ENCODE measurements around the gene SNX11.

SNX11 gene

DNA sequence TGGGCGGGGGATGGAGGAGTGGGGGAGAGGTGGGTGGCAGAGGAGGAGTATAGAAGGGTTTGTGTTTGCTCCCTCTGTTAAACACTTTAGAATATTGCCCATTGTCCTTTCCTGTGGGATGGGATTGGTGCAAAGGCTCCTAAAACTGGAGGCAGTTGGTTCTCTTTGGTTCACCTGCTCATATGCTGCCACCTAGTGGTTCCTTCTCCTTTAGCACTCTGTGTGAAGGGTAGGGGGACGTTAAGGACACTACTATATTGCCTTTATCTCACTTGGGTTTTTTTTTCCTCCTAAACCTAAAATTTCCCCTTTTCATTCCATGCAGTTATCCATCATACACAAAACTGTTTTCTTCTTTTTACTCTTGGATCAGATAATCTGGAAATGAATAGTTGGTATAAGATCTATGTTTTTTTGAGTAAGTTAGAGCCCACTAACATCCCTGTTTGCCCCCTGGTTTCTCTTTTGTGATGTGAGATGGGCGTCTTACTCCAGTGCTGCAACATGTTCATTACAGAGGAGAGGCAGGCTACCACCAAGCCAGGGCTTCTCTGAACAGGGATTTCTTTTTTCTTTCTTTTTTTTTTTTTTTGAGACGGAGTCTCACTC, 23.8 kb downstream of the SNX11 start:
- DNase-seq (ENCODE audit: low read depth, low spot score), result no peak

DNA sequence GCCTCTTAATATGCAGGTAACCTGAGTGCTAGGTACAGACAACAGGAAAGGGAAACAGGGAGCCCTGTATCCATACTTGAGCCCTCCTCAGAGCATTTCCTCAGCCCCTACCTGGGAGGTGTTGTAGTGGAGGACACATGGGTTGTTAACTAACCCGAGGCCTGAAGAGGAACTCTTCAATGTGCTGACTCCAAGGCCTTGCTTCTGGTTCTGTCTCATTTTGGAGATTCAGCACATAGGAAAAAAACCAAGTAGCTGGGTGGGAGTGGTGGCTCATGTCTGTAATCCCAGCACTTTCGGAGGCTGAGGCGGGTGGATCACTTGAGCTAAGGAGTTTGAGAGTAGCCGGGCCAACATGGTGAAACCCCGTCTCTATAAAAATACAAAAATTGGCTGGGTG, 24.8 kb downstream of the SNX11 start:
- no peak for DNase-seq (ENCODE audit: low read depth, low spot score)

DNA sequence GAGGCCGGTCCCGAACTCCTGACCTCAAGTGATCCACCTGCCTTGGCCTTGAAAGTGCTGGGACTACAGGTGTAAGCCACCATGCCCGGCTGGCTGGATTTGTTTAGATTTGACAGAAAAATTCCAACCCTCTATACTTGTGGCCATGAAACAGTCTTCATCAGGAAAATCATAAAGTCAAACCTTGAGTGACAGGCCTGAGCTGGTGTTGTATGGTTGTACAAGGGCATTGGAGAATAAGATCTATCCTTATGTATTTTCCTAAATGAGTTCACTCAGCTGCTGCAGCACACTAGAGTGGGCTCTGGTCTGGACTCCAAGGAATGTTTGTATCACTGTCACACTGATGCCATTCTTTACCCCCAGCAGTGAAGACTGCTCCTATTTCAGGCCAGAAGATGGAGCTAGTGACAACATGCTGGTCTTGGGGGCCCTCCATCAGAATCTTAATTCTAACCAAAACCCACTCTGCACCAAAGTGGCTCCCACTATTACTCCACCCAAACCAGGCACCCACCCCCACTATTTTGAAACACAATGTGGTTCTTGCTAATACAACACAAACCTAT, 27.4 kb downstream of the SNX11 start:
- DNase-seq (ENCODE audit: low read depth, low spot score), result no peak

DNA sequence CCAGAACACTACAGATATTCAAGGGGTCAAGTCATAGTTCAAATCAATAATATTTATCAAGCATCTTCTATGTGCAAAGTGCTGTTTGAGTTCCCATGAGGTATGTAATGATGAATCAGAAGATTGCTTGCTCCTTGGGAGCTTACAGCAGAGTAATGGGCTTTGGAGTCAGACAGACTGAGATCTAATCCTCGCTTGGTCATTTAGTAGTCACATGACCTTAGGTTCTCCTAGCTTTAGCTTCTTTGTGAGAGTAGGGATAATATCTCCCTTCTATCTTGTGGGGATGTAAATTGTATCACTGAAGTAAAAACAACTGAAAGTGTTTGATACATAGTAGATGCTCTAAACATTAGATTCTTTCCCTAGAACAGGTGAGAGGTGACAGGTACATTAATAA, 30.1 kb downstream of the SNX11 start:
- no peak for DNase-seq (ENCODE audit: low read depth, low spot score)

DNA sequence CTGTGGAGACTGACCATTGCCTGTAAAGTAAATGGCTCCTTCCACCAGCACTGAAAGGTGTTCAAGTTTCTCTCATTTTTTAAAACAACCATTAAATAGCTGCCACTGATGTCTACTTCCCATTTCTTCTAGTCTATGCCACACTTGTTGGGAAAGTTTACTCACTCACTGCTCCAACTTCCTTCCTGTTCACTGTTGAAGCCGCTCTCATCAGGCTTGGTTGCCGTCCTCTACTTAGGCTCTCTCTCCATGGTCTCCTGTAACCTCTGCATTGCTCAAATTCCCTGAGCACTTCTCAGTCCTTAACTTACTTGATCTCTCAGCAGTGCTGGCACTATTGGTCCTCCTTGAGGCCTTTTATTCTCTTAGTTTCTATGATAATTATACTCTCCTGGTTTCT, 32.4 kb downstream of the SNX11 start:
- DNase-seq (ENCODE audit: low read depth, low spot score), result no peak

DNA sequence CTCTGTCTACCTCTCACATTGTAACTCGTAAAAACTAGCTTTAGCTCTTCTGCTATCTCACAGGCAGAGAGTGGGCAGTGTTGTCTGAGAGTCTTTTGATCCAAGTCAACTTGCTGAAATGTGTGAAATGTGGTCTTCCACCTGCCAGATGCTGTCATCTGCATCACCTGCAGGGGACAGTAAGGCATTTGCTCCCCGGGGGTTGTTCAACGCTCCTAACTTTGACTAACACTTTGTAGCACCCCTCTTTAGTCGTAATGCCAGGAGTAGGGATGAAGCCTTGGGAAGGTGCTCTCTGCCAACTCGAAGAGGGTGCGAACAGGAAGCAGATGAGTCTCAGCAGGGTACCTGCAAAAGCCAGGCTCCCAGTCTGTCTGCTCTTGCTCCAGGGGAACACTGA, 36.1 kb downstream of the SNX11 start:
- DNase-seq (ENCODE audit: low read depth, low spot score), result no peak

DNA sequence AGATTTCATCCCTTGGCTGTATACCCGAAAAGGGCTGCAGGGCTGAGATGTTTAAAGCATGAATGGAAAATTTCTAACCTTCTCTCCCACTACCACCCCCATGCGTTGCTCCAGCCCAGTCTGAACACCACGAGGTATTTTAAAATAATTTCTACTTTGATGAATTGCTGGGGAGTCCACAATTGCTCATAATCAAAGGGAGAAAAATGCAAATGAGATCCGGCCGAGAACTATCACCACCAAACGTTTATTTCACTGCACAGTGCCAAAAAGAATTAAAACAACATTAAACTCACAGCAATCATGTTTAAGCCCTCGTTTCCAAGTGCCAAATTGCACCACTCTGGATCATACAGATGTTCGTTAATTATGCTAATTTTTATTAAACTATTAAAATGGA, 36.7 kb downstream of the SNX11 start:
- DNase-seq (ENCODE audit: low read depth, low spot score), result no peak

DNA sequence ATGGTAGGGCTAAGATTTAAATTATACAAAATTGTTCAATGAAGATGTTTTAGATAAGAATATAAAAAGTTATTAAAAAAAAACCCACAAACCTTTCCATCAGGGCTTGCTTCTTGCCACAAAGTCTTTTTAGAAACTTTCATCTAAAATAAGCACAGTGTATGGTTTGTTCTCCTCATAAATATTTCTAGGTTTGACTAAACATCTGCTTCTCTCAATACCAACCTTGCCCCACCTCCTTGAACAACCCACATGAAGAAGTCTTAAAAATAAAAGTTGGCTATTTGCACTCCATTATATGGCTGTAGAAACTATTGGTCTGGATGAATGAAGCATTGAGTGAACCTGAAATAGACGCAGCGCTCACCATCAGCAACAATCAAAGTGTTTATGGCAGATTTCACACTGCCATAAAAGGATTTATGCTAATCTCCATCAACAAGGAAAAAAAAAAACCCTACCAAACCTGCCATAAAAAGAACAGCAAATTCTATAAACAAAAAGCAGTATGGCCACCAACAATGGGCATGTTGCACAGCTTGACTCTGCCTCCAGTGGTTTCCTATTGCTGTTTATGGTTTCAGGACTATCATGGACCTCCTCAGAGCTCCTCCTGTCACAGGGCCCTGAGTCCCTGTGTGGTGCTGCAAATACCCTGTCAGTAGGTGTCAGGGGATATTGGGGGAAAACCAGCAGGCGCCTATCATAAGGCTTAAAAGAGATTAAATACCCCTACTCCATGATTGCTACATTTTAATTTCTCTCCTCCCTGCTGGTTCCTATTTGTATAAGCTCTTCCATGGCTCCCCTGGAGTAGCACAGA, 37.6 kb downstream of the SNX11 start:
- no peak for DNase-seq (ENCODE audit: low read depth, low spot score)

DNA sequence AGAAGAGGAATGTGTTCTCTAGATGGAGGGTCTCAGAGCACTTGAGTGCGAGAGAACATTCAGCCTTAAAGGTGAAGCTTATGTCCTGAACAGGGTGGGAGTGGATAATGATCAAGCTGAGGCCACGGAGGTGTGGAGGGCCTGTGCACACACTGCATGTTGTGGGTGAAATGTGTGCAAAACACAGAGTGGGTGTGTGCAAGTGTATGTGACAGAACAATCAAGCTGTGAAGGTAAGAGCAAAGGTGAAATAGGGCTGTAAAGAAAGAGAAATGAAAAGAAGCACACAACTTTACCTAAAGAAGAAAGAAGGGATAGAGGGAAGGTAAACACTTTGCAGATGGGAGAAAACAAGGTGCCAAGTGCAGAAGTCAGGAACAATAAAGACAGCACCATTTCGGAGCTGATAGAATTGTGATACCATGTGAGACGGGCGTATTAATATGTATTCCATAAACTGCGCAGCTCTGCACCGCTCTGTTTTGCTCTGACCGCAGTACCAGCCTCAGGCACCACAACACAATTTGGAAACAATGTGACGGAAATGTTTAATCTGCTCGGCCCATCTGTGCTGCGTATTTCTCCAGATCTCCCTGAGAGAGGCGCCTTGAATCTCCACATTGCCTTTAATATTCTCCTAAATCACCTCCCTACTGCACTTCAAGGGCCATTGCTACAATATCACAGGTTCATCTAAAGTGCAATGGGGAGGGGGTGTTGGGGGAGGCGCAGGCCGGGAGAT, 40.6 kb downstream of the SNX11 start:
- DNase-seq (ENCODE audit: low read depth, low spot score), result no peak

DNA sequence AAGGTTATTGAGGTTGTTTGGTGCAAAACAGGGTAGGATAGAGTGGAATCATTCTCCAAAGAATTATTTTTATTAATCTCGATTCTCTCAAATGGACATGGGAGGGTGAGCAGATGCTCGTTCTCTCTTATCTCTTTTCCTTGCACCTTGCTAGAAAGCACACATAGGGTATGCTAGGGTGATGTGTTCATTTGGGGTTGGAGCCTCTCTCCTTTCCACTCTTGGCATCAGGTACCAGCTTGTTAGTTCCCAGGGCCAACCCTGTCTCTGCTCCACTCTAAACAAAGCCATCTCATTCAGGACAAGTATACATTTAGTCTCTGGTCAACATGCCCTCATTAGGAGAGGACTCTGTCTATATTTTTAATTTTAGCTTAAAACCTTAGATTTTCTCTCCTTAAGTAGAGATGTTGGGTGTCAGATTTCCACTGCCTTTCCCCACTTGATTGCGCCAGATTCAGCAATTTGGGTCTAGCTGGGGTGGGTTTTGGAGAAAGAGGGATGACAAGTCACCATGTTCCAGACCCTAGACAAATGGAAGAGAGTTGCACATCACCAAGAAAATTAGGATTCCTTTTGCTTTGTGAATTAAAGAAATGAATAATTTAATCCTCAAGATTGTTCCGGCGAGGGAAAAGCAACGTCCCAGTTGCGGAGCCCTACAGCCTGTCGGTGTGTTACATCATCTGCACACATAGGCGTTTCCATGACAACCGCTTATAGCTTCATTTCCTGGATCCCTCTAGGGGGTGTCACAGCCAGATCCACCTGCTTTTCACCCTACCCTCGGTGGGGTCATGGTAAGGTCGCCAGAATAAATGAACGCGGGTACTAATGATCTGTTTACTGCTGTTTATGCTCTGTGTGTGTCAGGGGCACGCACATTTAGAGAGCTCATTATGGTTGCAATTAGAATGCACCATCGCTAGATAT, 41.6 kb downstream of the SNX11 start:
- DNase-seq (ENCODE audit: low read depth, low spot score), result no peak

DNA sequence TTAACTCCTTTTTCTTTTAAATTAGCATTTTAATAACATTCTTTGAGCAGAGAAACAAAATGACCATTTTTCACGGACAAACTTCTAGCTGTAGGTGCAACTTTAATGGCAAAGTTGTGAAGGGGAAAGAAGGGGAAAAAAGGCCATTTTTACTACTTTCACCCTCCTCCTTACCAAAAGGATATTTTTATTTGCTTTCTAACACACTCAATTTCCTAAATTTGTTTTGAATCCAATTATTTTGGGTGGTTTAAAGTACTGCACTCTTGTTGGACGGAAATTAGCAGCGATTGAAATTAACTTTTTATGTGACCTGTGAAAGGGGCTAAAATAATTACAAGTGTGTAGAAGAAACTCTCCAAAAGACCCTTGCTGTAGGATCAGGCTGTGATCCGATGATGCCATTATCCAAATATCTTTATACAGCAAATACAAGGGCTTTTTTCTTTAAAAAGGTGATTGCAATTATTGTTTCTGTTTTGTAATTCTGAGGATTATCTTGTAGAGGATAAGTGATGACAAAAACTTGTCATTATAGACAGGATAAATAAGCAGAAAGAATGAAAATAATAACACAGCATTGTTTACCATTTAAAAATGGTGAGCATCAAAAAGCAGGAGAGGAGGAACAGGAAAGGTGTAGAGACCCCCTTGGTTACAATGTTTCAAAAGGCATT, 42.4 kb downstream of the SNX11 start:
- no peak for DNase-seq (ENCODE audit: low read depth, low spot score)

DNA sequence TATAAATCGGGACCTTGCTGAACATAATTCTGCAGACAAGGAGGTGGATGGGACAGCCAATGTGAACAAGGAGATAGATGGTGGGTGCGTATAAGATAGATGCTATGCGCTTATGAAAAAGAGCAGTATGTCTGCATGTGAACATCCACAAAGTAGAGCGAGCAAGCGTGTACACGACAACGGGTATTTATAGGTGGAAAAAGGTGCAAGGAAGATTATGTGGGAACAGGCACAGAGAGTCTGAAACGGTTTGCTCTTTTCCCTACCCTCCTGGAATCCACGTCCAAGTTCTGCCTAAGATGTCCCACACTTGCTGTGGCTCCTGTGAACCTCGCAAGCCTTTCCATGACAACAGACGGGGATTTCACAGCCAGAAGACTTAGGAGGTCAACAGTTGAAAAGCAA, 43.0 kb downstream of the SNX11 start:
- no peak for DNase-seq (ENCODE audit: low read depth, low spot score)

DNA sequence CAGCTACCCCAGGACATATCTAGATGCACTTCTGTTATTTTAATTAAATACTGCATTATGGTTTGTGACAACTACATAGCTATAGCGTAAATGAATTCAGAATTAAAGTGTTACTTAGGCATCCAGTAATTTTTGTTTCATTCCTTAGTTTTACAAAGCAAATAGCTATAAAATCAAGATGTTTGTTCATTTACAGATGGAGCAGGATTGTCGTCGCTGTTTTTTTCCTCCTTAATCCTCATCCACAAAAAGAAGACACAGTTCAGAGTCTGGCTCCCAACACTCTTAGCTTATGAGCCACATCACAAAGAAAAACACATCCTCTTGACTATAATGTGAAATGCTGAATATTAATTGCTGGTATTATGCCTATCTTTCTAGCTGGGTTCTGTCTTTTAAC, 43.7 kb downstream of the SNX11 start:
- DNase-seq (ENCODE audit: low read depth, low spot score), result no peak

DNA sequence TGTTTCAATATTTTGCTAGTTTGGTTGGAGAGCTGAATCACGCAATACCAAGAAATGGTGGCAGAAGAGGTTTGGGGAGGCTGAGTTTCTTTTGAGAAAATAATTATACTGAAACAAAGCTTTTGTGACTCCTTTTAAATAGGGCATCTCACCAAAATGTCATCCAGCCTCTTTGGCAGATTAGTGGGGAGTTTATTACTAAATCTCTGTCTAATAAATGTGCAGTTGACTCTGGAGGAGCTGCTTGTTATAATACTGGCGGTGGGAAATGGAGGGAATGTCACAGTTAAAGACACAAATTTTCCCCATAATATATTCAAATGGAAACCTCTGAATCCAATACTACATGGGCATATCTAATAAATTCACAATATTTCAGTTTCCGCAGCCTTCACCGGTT, 44.7 kb downstream of the SNX11 start:
- DNase-seq (ENCODE audit: low read depth, low spot score), result no peak

DNA sequence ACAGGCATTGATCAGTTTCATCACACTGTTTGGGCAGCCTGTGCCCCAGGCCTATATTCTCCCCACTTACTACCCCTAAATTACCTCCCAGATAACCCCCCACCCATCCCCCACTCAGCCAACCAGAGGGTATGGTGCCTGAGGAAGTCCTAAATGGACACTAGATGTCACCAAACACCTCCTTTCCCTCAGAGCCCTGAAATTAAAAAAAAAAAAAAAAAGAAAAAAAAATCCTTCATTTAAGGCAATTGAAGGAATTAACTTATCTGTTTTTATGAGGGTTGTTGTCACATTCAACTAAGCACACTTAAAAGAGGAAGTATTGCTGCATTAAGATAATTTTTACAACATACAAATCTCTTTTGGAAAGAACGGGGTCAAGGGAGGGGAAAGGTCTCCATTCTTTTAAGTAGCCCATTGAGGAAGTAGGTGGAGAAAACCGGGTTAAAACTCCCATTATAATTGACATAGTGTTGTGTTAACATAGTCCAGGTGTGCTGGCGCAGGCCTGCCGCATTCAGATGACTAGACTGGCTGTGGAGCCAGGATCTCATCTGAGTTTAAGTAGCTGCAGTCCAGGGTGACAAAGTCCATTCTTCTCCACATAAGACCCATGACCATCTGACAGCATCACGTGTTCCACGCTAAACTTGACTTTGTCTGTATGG, 46.3 kb downstream of the SNX11 start:
- DNase-seq (ENCODE audit: low read depth, low spot score), result no peak

DNA sequence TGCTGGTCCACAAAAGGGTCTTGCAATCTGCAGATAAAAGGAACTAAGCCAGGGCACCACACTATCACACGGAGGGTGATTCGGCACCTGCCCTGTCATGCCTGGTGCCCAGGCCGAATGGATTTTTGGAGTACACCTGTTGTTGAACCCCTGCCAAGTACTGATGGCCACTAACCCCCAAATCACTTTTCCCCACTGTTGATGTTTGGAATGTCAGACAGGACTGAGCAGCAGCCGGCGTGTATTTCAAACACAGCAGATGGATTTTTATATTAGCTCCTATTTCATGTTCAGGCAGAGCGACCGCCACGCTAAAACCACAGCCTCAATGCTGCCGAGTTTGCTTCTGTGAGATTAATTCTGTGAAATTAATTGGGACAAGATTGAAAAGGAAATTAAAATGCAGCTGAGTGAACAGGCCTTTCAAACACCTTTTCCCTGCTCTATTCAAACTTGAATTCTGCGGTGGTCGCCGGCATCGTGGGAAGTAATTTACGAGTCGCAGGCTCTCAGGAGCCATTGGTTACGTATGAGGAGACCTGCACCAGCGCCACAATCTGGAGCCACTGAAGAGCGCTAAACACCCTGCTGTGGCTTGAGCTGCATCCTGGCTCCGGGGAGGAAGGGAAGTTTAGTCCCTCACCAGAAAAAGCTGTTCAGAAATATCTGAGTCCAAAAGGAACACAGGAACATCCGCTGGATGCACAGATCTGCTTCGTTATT, 48.5 kb downstream of the SNX11 start:
- no peak for DNase-seq (ENCODE audit: low read depth, low spot score)

DNA sequence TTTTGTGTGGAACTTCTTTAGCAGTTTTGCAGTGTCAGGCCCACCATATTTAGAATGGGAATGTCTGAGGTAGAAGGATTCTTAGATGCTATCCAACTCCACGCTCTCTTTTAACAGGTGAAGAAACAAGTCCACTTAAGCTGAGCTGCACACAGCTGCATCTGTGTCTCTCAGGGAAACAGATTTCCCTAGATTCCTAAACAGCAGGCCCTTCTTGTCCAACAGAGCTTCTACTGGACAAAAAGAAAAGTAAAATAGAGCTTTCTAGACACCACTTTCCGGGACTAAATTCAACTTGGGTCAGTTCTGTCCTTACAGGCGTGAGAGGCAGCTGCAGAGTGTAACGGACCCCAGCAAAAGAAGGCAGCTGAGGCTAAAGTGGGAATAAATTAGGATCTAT, 51.7 kb downstream of the SNX11 start:
- no peak for DNase-seq (ENCODE audit: low read depth, low spot score)

DNA sequence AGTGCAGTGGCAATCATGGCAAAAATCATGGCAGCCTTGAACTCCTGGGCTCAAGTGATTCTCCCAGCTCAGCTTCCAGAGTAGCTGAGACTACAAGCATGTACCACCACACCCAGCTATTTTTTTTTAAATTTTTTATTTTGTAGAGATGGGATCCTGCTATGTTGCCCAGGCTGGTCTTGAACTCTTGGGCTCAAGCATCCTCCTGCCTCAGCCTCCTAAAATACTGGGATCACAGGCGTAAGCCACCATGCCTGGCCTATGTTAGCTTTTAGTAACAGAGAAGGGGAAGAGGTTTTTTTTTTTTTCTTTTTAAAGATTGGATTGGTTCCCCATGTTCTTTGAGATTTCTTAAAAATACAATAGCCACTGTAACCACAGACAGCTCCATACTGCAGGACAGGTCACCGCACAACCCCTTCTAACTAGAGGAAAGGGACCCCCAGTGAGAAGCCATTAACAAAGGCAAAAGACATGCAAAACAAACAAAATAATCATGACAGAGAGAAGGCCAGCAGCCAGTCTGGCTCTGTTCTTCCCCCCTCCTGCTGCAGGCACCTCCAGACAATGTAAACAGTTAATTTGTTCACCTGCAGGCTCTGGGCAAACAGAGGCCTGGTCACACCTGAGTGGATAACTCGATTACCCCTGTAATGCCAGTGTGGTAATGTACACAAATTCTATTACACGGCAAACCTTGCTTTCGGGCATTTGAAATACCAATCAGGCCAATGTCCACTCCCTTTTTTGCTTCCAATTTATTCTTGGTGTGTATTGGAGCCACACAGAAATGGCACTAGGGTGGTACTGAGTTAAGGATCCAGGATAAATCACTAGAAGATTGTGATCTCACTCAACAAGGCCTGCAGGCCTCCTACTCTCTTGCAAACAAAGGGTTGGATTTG, 52.9 kb downstream of the SNX11 start:
- no peak for DNase-seq (ENCODE audit: low read depth, low spot score)
